Right kidney (tissue), 1 donor: ENCODE data around the gene KLF5.
"Not testable (repeated sequence)": the region's sequence is repeated elsewhere in the genome, so short reads cannot be mapped to it uniquely, and the experiment has no call there.

Experiments
- DNase-seq: peaks from one replicate; pipeline ENCODE4 v3.0.0-alpha.2; 2016

Gene KLF5

DNA sequence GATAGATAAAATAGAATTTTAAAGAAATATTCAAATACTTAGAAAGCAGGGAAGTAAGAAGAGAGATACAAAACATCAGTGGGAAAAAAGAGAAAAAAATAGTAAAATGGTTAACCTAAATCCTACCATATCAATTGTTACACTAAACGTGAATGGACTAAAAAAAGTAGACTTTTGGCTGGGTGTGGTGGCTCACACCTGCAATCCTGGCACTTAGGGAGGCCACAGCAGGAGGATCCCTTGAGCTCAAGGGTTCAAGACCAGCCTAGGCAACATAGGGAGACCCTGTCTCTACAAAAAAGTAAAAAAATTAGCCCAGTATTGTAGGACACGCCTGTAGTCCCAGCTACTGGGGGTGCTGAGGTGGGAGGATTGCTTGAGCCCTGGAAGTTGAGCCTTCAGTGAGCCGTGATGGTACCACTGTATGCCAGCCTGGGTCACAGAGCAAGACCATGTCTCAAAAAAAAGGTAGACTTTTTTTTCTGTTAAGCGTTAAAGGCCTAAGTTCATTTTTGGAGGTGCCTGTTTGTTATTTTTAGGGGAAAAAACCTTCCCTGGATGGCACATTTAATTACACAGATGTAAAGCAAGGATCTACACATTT is 29.6 kb downstream of the KLF5 start:
- DNase-seq, result no peak

DNA sequence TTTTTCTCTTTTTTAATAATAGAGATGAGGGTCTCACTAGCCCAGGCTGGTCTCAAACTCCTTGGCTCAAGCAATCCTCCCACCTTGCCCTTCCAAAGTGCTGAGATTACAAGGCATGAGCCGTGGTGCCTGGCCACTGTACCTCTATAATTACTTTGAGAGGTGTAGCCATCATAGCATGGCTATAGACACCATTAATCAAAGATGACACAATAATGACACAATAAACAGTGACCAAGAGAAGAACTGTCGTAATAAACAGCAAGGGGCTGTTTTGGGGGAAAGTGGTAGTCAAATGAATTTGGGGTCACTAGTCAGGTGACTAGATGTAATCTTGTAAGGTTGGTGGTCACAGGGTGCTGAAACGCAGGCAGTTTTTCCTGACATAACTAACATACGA is 30.4 kb downstream of the KLF5 start:
- no peak for DNase-seq

DNA sequence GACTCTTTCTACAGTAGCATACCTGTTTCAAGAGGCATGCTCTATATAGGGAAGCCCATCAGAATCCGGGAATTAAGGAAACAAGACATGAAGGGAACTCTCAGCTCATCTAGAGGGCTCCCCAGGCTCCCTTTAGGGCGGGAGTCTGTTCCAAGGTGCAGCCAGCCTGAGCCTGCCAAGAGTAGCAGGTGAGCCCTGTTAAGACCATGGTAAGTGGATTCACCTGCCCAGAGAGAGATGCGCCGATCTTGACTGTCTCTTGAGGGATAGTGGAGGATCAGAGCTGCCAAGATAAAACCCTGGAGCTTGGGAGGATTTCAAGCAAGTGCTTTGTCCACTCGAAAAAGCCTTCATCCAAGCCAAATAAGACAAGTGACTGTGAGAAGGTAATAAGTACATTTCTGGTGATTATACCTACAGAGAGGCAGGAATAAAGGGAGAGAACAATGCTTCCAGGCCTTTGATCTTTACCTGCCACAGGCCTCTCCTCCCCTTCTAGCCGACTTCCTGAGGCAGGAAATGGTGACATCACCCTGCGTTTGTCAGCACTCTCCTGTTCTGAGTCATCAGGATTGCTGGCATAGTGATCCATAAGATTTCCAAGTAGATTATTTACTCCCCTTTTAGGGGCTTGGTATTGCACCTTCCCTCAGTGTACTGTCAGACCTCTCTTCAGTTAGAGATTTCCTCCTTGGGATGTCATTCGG is 31.5 kb downstream of the KLF5 start:
- DNase-seq, result no peak

DNA sequence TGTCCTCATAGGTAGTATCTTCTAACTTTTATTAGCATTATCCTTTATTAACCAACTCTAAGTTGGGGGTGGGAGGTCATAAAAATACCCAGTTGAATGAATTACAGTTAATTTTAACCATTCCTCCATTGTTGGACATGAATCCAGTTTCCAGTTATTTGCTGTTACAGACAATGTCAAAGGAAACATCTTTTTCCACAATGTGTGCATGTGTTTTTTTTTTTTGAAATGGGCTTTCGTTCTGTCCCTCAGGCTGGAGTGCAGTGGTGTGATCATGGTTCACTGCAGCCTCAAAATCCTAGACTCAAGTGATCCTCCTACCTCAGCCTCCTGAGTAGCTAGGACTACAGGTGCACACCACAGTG is 32.0 kb downstream of the KLF5 start:
- no peak for DNase-seq

DNA sequence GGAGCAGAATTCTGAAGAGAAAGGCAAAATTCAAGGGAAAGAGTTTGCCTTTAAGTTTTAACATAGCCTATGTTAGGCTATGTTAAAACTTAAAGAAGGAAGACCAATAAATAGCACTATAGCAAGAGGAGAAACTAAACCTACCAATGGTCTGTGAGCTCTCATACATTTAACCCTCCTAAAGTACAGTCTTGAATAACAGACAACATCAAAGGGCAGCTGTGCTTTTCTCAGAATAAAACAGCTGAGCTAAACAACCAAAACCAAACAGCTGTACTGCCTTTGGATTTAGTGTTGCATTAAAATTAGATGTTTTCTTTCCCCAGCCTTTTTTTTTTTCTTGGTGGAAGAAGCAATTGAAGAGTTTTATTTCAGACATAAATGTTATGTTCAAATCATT is 34.0 kb downstream of the KLF5 start:
- DNase-seq, result no peak

DNA sequence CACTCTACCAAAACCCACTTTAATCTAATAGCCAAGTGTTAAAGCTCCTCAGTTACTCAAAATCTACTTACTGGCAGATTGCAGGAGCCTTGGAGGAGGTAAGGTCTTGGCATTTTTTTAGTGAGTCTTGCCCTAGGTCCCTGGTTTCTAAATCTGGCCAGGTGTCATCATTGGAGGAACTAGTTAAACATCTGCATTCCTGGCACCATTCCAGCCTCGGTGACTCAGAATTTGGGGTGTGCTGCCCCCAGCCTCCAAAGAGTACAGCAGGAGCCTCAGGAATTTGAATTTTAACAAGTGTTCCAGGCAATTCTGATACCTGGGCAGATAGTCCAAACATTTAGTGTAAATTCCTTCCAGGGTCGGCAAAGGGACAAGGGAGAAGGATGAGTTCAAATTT is 37.4 kb downstream of the KLF5 start:
- no peak for DNase-seq

DNA sequence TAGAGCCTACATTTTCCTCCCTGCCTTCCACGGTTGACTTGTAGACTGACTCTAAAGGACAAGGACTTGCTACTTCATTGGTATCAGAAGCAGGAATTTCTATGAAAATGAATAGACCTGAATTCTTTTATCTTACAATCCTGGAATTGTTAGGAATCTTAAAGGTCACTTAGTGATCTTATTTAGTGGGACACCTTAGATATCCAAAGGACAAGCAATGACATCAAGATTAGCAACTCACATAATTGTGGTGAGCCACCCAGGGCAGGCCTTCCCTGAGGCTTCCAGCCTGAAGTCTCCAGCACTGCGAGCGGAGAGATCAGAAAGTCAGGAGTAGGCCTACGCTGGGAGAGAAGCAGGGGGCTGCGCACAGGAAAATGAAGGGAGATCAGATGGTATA is 37.8 kb downstream of the KLF5 start:
- DNase-seq, result no peak

DNA sequence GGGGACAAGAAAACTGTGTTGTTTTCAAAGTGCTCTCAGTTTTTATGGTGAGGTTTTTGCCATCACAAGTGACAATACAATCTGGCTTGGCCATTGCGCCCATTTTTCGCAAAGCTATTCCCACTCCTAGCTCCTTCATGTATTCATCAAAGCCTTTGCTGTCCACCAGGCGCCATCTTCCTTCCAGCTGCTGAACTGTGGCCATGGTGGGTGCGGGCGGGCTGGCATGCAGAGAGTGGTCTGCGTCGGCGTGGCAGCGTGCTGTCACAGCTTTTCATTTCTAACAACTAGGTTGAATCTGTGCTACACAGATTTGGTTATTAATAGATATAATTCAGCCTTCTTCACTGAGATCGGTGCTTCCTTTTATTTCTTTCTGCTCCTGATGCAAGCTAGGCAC is 42.0 kb downstream of the KLF5 start:
- not testable (repeated sequence) for DNase-seq

DNA sequence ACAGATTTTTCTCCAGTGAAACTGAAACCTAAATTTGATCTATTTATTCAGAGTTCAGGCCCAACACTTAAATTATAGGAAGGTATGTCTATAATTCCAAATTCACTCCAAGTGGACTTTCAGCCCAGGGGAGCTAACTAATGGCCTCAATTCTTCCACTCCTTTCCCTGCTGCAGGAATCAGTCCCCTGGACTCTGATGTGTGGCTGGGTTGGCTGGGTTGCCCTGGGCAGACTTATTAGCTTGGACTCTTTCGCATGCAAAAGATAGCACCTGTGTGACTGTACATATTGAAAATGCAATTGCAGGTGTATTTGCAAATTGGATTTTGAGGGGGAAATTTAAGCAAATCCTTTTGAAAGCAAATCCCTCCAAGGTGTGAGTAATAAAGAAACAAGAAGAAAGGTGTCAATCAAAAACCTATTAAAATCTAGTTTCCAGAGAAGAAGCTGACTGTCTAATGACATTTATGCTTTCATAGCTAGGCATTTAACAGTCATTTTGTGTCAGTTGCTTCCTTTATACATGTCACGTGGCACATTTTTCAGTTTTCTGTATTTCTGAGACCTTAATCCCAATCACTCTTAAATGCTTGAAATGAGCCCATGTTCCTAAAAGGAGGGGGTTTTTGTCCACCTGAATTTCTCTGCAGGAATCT is 42.7 kb downstream of the KLF5 start:
- no peak for DNase-seq

DNA sequence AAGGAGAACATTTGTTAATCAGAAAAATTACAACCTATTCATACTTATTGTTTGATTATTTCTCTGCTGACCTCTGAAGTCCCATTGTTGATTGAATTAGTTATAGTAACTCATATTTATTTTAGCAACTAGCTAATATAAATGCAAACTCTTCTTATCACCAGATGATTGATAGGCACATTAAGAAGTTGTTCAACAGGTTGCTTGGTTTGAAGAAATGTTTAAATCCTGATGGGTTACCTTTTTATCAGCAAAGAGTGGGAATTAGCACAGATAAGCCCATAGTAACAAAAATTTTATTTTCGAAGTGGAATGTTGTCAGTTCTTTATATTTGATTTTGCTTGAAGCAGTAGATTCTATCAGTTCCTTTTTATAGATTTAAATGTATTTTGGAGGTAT is 44.4 kb downstream of the KLF5 start:
- DNase-seq, result no peak

DNA sequence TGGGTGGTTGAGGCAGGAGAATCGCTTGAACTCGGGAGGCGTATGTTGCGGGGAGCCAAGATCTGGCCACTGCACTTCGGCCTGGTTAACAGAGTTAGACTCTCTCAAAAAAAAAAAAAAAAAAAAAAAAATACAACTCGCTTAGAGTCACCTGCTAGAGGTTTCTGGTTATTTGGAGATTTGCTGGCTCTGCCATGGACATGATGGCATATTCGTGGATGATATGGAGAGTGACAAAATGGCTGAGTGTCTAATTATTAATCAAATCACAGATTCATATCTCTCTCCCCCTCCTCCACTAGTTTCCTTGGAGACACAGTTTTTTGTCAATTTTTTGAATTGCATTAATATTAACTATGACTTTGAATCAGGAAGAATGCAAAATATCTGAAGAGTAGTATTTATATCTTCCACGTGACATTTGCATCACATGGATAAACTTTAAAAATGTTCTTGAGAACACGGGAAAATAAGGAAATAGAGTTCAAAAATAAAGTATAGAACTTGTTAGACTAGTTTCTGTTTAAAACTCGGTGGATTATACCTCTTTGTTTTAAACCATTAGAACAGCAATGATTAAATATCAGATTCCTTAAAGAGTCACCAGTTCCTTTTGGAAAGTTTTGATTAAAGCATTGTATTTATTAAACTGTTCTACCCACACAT is 47.8 kb downstream of the KLF5 start:
- no peak for DNase-seq

DNA sequence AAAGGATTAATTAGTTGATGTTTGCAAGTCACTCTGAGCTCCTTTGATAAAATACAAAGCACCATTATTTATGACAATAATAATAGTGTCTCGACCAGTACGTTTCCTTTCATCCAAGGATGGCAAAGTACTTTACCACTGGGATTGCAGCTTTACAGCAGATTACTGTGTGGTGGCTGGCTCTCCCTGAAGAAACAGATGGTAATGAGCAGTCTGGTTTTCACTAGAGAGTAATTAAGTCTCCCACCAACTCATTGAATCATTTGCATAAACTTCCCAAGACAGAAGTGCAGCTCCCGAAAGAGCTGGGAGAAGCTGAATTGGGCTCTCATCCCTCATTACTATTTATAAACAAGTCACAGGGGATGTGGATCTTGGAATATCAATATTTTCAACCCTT is 48.7 kb downstream of the KLF5 start:
- no peak for DNase-seq

DNA sequence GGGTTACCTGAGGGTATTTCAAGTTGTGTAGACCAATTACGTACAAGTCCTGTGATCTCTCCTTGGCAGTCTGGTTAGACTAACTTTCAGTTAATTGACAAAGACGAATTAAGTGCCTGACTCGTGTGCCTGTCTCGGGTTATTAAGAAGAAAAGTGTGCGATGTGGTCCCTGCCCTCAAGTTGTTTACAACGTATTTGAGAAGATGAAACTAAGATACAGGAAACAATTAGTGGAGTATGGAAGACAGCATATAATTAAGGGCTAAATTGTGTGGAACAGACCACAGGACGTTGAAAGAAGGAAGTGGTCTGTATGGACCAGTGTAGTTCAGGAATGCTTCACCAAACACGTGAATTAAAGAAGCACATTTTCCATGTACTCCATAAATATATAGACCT is 49.2 kb downstream of the KLF5 start:
- no peak for DNase-seq

DNA sequence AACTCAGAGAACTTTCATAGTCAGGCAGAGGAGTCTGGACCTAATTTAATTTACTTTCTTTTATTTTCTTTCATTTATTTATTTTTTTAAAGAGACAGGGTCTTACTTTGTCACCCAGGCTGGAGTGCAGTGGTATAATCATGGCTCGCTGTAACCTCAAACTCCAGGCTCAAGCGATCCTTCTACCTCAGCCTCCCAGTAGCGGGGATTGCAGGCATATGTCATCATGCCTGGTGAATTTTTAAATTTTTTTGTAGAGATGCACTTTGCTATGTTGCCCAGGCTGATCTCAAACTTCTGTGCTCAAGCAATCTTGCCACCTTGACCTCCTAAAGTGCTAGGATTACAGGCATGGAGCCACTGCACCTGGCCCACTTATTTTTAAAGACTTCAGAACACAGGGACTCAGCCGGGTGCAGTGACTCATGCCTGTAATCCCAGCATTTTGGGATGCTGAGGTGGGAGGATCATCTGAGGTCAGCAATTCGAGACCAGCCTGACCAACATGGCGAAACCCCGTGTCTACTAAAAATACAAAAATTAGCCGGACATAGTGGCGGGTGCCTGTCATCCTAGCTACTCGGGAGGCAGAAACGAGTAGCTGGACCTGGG is 50.6 kb downstream of the KLF5 start:
- no peak for DNase-seq

DNA sequence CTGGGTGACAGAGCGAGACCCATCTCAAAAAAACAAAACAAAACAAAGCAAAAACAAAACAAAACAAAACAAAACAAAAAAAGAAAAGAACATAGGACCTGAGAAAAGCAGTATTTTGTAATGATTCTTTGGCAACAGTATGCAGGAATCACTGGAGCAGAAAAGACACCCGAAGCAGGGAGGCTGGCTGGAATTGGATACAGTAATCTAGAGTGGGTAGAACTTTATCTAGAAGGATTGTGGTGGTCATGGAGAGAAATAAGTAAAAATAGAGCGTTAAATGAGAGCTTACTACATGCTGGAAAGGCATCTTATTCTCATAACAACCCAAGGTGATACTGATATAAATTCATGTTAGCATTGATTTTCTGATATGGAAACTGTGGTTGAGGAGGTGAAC is 51.2 kb downstream of the KLF5 start:
- no peak for DNase-seq

DNA sequence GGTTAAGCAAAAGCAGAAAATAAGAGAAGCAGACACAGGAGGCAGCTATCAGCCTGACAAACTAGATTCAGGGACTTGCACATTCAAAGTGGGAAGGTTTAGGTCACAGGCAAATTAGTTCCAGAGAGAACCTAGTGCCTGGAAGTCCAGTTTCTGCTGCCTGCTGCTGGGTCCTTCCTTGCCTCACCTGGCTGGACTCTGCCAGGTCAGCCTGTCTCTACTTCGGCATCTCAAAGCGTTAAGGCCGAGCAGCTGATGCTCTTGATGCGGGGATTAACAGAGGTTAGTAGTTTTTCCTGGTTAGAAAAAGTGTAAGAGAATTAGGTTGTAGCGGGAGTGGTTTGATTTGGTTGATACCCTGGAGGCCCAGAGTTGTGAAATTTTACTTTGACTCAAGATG is 52.0 kb downstream of the KLF5 start:
- no peak for DNase-seq

DNA sequence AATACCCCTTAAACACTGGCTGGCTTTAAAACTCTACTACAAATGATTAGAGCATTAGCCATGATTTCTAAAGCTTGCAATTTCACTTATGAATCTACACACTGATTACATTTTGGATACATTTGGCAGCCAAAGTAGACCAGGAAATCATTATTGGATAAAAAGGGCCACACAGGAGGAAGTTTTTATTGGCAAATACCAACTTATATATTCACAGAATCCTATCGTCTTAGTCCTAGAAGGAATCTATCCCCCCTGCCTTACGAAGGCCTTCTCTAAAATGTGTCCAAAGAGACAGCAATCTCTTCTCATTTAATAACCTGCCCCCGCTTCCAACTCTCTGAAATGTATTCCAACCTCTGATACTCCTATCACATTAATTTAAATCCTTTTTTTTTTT is 52.5 kb downstream of the KLF5 start:
- no peak for DNase-seq

DNA sequence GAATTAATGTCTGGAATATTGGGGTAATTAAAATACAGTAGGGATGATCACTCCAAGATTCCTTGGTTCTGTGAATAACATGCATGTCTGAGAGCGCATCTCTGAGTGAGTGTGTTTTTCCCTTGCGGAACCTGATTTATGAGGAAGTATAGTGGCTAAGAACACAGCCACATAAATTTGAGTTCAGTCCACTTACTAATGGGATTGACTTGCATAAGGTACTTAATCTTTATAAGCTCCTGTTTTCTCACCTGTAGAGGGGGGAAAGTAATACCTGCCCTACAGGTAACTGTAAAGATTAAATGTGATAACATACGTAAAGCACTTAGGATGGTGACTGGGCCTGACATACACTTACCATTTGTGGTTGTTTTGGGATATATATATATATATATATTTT is 60.8 kb downstream of the KLF5 start:
- DNase-seq, result no peak
